A549 (cell line): ENCODE measurements around the gene DCAF4. TPM values are rescaled to one million over a fixed set of nuclear protein-coding genes. Genes with fewer than 3 reads are reported as not detected.

ENCODE experiments used
- ATAC-seq, 2 experiments: fragments of 200-7000 bp in 1 of 2; fragments of >200 bp in 1 of 2; cut with Nextera tagmentation in 1 of 2; cut with Tn5 transposase in 1 of 2; 3 replicates each; pipeline versions ENCODE4 v1.8.0 to v1.9.1; 2018 to 2020; ENCODE audit warnings: mild to moderate bottlenecking in 1 of 2, moderate library complexity in 1 of 2
- CTCF ChIA-PET: fragments of 300-600 bp; sonication (Branson Sonifier 250); formaldehyde crosslinking; extraction: SDS; loops from one replicate; lab custom pipeline; 2021; ENCODE audit warnings: antibody characterized with exemption, inconsistent platforms; lab: Yijun Ruan, JAX
- POLR2A ChIA-PET: fragments of 350-600 bp; formaldehyde crosslinking; extraction: SDS; loops from one replicate; lab custom pipeline; 2021; ENCODE audit warnings: antibody characterized with exemption, inconsistent platforms; lab: Yijun Ruan, JAX
- DNase-seq, 2 experiments: peaks; one replicate each; pipeline versions ENCODE4 v3.0.0 to v3.0.0-alpha.2; 2011 to 2016; ENCODE audit warnings: low read depth in 1 of 2, low spot score in 1 of 2
- FAIRE-seq: peaks from 2 replicates; lab custom pipeline; 2011; peaks lifted over from hg19 to GRCh38; lab: Jason Lieb, UNC
- H3K27ac ChIP-seq, 2 experiments: fragments of >200 bp; sonication (Bioruptor Twin); formaldehyde crosslinking; 3 replicates each; pipeline ENCODE4 v1.5.1; 2016 to 2017
- H3K4me1 ChIP-seq: fragments of >200 bp; sonication (Bioruptor Twin); formaldehyde crosslinking; 3 replicates; pipeline ENCODE4 v1.6.1; 2016
- H3K4me2 ChIP-seq: fragments of >200 bp; sonication (Bioruptor Twin); formaldehyde crosslinking; 3 replicates; pipeline ENCODE4 v1.6.1; 2016
- H3K4me3 ChIP-seq: fragments of >200 bp; sonication (Bioruptor Twin); formaldehyde crosslinking; 3 replicates; pipeline ENCODE4 v1.5.1; 2016
- H3K9me3 ChIP-seq: fragments of >200 bp; sonication (Bioruptor Twin); formaldehyde crosslinking; 3 replicates; pipeline ENCODE4 v1.6.1; 2016
- CBX8 ChIP-seq: fragments of 200-600 bp; sonication (generic); IDR thresholded peaks from 2 replicates; pipeline ENCODE4 v1.6.1; 2016
- CHD2 ChIP-seq: fragments of 150-350 bp; IDR thresholded peaks from 2 replicates; pipeline ENCODE4 v1.6.1; 2014; ENCODE audit warnings: low read length; ENCODE audit not compliant: partially characterized antibody
- CTCF ChIP-seq: fragments of >200 bp; sonication (Bioruptor Twin); formaldehyde crosslinking; IDR thresholded peaks from 3 replicates; pipeline ENCODE4 v1.5.1; 2016
- E2F6 ChIP-seq: IDR thresholded peaks from 2 replicates; pipeline ENCODE4 v1.6.1; 2012; ENCODE audit warnings: low read depth, borderline replicate concordance
- EHMT2 ChIP-seq: fragments of 200-600 bp; sonication (generic); IDR thresholded peaks from 2 replicates; pipeline ENCODE4 v1.6.1; 2016; ENCODE audit warnings: antibody characterized with exemption, low read depth, mild to moderate bottlenecking, moderate library complexity
- ESRRA ChIP-seq: fragments of 150-350 bp; IDR thresholded peaks from 2 replicates; pipeline ENCODE4 v1.6.1; 2014; ENCODE audit warnings: mild to moderate bottlenecking, low read length, borderline replicate concordance
- FOSB ChIP-seq: fragments of 250-450 bp; sonication (Bioruptor Pico); IDR thresholded peaks from 2 replicates; pipeline ENCODE4 v1.5.0; 2020; ENCODE audit warnings: mild to moderate bottlenecking, moderate library complexity
- FOSL2 ChIP-seq, 2 experiments: fragments of 450-650 bp in 1 of 2; fragments of >200 bp in 1 of 2; sonication (Bioruptor Twin) in 1 of 2; formaldehyde crosslinking; IDR thresholded peaks; 2 replicates each; pipeline versions ENCODE4 v1.5.0 to v1.6.1; 2016 to 2020; ENCODE audit warnings: mild to moderate bottlenecking in 1 of 2, moderate library complexity in 1 of 2
- HES2 ChIP-seq: fragments of >200 bp; sonication (Bioruptor Twin); formaldehyde crosslinking; IDR thresholded peaks from 2 replicates; pipeline ENCODE4 v1.6.1; 2016
- HOXA7 ChIP-seq: fragments of 250-450 bp; sonication (Bioruptor Pico); IDR thresholded peaks from 2 replicates; pipeline ENCODE4 v1.5.0; 2020; ENCODE audit warnings: mild to moderate bottlenecking, moderate library complexity
- HOXB13 ChIP-seq: fragments of 250-450 bp; sonication (Bioruptor Pico); IDR thresholded peaks from 2 replicates; pipeline ENCODE4 v1.5.0; 2020; ENCODE audit warnings: low read depth, mild to moderate bottlenecking, moderate library complexity
- MAX ChIP-seq: IDR thresholded peaks from 2 replicates; pipeline ENCODE4 v1.6.1; 2012
- NFE2L2 ChIP-seq: fragments of 150-350 bp; conservative IDR thresholded peaks from 2 replicates; pipeline ENCODE4 v1.6.1; 2014; ENCODE audit warnings: low read length
- PBX3 ChIP-seq: IDR thresholded peaks from 2 replicates; pipeline ENCODE4 v1.6.1; 2012
- PHF8 ChIP-seq: fragments of 200-600 bp; sonication (generic); IDR thresholded peaks from 2 replicates; pipeline ENCODE4 v1.6.1; 2016; ENCODE audit warnings: low read depth, mild to moderate bottlenecking, antibody characterized with exemption, moderate library complexity, borderline replicate concordance
- RAD21 ChIP-seq, 2 experiments: fragments of >200 bp in 1 of 2; sonication (Bioruptor Twin) in 1 of 2; formaldehyde crosslinking in 1 of 2; IDR thresholded peaks in 1 of 2; conservative IDR thresholded peaks in 1 of 2; 2 replicates in 1 of 2; 3 replicates in 1 of 2; pipeline ENCODE4 v1.6.1; 2012 to 2018; ENCODE audit warnings: inconsistent platforms in 1 of 2
- RARB ChIP-seq: fragments of 250-450 bp; sonication (Bioruptor Pico); IDR thresholded peaks from 2 replicates; pipeline ENCODE4 v1.8.0; 2021; ENCODE audit warnings: mild to moderate bottlenecking, moderate library complexity
- RCOR1 ChIP-seq: fragments of 150-350 bp; IDR thresholded peaks from 2 replicates; pipeline ENCODE4 v1.6.1; 2014; ENCODE audit warnings: antibody characterized with exemption, low read length, low read depth
- REST ChIP-seq: fragments of 200-600 bp; sonication (generic); IDR thresholded peaks from 2 replicates; pipeline ENCODE4 v1.6.1; 2016; ENCODE audit warnings: antibody characterized with exemption, mild to moderate bottlenecking, moderate library complexity
- RFX5 ChIP-seq: fragments of 450-650 bp; IDR thresholded peaks from 2 replicates; pipeline ENCODE4 v1.7.1; 2014; ENCODE audit warnings: antibody characterized with exemption, mild to moderate bottlenecking, moderate library complexity
- SMC3 ChIP-seq: fragments of >200 bp; sonication (Bioruptor Twin); formaldehyde crosslinking; IDR thresholded peaks from 3 replicates; pipeline ENCODE4 v1.6.1; 2018; ENCODE audit warnings: inconsistent platforms
- SREBF2 ChIP-seq: fragments of 450-650 bp; IDR thresholded peaks from 2 replicates; pipeline ENCODE4 v1.6.1; 2014; ENCODE audit warnings: mild to moderate bottlenecking, moderate library complexity
- TFCP2L1 ChIP-seq: fragments of 250-450 bp; sonication (Bioruptor Pico); IDR thresholded peaks from 2 replicates; pipeline ENCODE4 v1.5.0; 2021; ENCODE audit warnings: mild to moderate bottlenecking
- ZC3H11A ChIP-seq: fragments of 450-650 bp; IDR thresholded peaks from 2 replicates; pipeline ENCODE4 v1.6.1; 2014; ENCODE audit warnings: antibody characterized with exemption, mild to moderate bottlenecking
- ZFP36 ChIP-seq: fragments of 450-650 bp; IDR thresholded peaks from 2 replicates; pipeline ENCODE4 v1.6.1; 2014; ENCODE audit warnings: borderline replicate concordance; ENCODE audit not compliant: partially characterized antibody
- WGBS: methylation state at CpG from one replicate; pipeline ENCODE4 v1.1.6; 2017; ENCODE audit errors: missing lambda C conversion rate; 5-methylcytosine and 5-hydroxymethylcytosine counted together
- polyA plus RNA-seq, 4 experiments: library from polyadenylated mRNA; depleted of rRNA in 3 of 4; stranded (reverse); fragments of >200 nt; fragmentation: RNase III in 1 of 4; extraction: RNeasy Plus Mini Kit Qiagen cat#74134 plus additional on column Dnase treatment in 1 of 4; gene quantifications; 2 replicates in 3 of 4; 3 replicates in 1 of 4; pipeline ENCODE4 v1.2.3, GENCODE V29; 2011 to 2017

The DCAF4 gene
- polyA plus RNA-seq, 2 of the 4 experiments (the other 2 are of a cell fraction): 18.4 to 22.4 TPM

GRCh38 chr14:72921396-72921795 is 4.9 kb upstream of the DCAF4 start:
- CTCF ChIA-PET: interaction anchor here (1.0 to 2.0 kb wide), 6 partner anchors 11 to 407 kb away, joined by 3 to 7 read pairs (median 5); no protein-coding TSS in a partner anchor
- H3K27ac ChIP-seq: no peak overlapping the region
- no peak overlapping the region for H3K4me2 ChIP-seq
- ATAC-seq (no peak), FAIRE-seq (no peak), DNase-seq (no peak)
- no peak overlapping the region for H3K4me3 ChIP-seq
- H3K4me1 ChIP-seq: peaks cover 1% of the 10 kb centered on the region; the same call in 1 of the 3 replicates
- TF ChIP-seq ESRRA (no peak), HES2 (no peak), HOXA7 (CRISPR knock-in tag) (no peak), RAD21 (conservative IDR thresholded peaks at IDR 0.05 in 1 of 2, IDR thresholded peaks at IDR 0.05 in 1 of 2) (no peak), REST (no peak), TFCP2L1 (no peak), RFX5 (no peak), CBX8 (no peak), MAX (no peak), RARB (CRISPR knock-in tag) (no peak), FOSB (CRISPR knock-in tag) (no peak)
- POLR2A ChIA-PET: no interaction called here
- no peaks in the 10 kb centered on the region for H3K9me3 ChIP-seq

GRCh38 chr14:72924337-72924736 is 1.9 kb upstream of the DCAF4 start:
- Histone ChIP-seq H3K4me1 (peaks cover 5% of the 10 kb centered on the region; the same call in 1 of the 3 replicates), H3K27ac (no peak overlapping the region), H3K9me3 (no peaks in the 10 kb centered on the region), H3K4me2 (no peak overlapping the region), H3K4me3 (no peak overlapping the region)
- TF ChIP-seq E2F6 (no peak), HOXA7 (CRISPR knock-in tag) (no peak), PBX3 (no peak), TFCP2L1 (no peak), CTCF (no peak), SREBF2 (no peak), PHF8 (no peak), RCOR1 (no peak), FOSL2 (IDR thresholded peaks at IDR 0.05) (no peak), FOSL2 (CRISPR knock-in tag; IDR thresholded peaks at IDR 0.05) (no peak), ZFP36 (no peak), ZC3H11A (no peak), SMC3 (no peak), CHD2 (no peak), HOXB13 (CRISPR knock-in tag) (no peak), NFE2L2 (no peak), EHMT2 (no peak)
- FAIRE-seq: no peak
- no peak for ATAC-seq
- DNase-seq: peak in 1 of 2 experiments; percentile 35
- POLR2A ChIA-PET: no interaction called here
- CTCF ChIA-PET: interaction anchor here (1.3 to 2.6 kb wide), 5 partner anchors 16 to 411 kb away, joined by 3 to 14 read pairs (median 10); no protein-coding TSS in a partner anchor
- 40% methylated on average over 5 of the region's 5 CpGs for WGBS
